Measurements from ENCODE around the gene IQCK. TPM values are rescaled to one million over a fixed set of nuclear protein-coding genes. Genes with fewer than 3 reads are reported as not detected.
"Not testable (repeated sequence)": the region's sequence is repeated elsewhere in the genome, so short reads cannot be mapped to it uniquely, and the experiment has no call there.

Gene IQCK
- 6.5 TPM for total RNA-seq
- long read RNA-seq, partial matches to known transcripts: 11 of 15 reads
- long read RNA-seq, other reads (novel, unspliced or antisense): 4 of 15 reads

GRCh38 chr16:19717741-19718623 is at the start of gene IQCK, which contains the start of gene KNOP1:
IQCK (plus strand) TSS chr16:19718271; CDS start chr16:19718307, 36 bp downstream.
KNOP1 (minus strand) TSS chr16:19718227; CDS start chr16:19715035, 3,192 bp downstream.
- ATAC-seq (ENCODE audit: poor library complexity) (peak; percentile 99), DNase-seq (peak; percentile 94)
- intact Hi-C loops (cut with DNase I): no loop called here

- ATAC-seq (ENCODE audit: poor library complexity): no peak
- intact Hi-C loops (cut with DNase I): no loop called here
Measured at GRCh38 chr16:19672378-19672777, 45.7 kb upstream of the IQCK start.

GRCh38 chr16:19674485-19674884 is 43.6 kb upstream of the IQCK start:
- ATAC-seq (ENCODE audit: poor library complexity) (no peak), DNase-seq (no peak)
- intact Hi-C loops (cut with DNase I): no loop called here

More at GRCh38 chr16:19672378-19672777, 45.7 kb upstream of the IQCK start:
- DNase-seq: no peak

- intact Hi-C loops (cut with DNase I): no loop called here
- DNase-seq (no peak), ATAC-seq (ENCODE audit: poor library complexity) (peak; percentile 75)
Measured at GRCh38 chr16:19677402-19677801, 40.7 kb upstream of the IQCK start.

- no peak for DNase-seq
- no peak for ATAC-seq (ENCODE audit: poor library complexity)
- intact Hi-C loops (cut with DNase I): no loop called here
Measured at GRCh38 chr16:19678804-19679203, 39.3 kb upstream of the IQCK start.

- ATAC-seq (ENCODE audit: poor library complexity); intact Hi-C loops (cut with DNase I); DNase-seq: not testable (repeated sequence)
Measured at GRCh38 chr16:19679281-19679680, 38.8 kb upstream of the IQCK start.

GRCh38 chr16:19680881-19681340 is 37.2 kb upstream of the IQCK start:
- intact Hi-C loops (cut with DNase I): no loop called here
- DNase-seq: no peak
- ATAC-seq (ENCODE audit: poor library complexity): no peak

- intact Hi-C loops (cut with DNase I): no loop called here
- ATAC-seq (ENCODE audit: poor library complexity): no peak
Measured at GRCh38 chr16:19681637-19682036, 36.4 kb upstream of the IQCK start.

GRCh38 chr16:19683453-19684236 is 34.4 kb upstream of the IQCK start:
- ATAC-seq (ENCODE audit: poor library complexity): no peak
- DNase-seq: no peak
- intact Hi-C loops (cut with DNase I): no loop called here

More at GRCh38 chr16:19681637-19682036, 36.4 kb upstream of the IQCK start:
- no peak for DNase-seq

GRCh38 chr16:19685176-19685575 is 32.9 kb upstream of the IQCK start:
- ATAC-seq (ENCODE audit: poor library complexity) (no peak), DNase-seq (no peak)
- intact Hi-C loops (cut with DNase I): no loop called here

GRCh38 chr16:19687279-19687678 is 30.8 kb upstream of the IQCK start:
- intact Hi-C loops (cut with DNase I): no loop called here
- DNase-seq (no peak), ATAC-seq (ENCODE audit: poor library complexity) (no peak)

GRCh38 chr16:19688396-19689024 is 29.6 kb upstream of the IQCK start:
- ATAC-seq (ENCODE audit: poor library complexity): no peak

GRCh38 chr16:19689342-19689741 is 28.7 kb upstream of the IQCK start:
- intact Hi-C loops (cut with DNase I): no loop called here
- ATAC-seq (ENCODE audit: poor library complexity) (no peak), DNase-seq (no peak)

More at GRCh38 chr16:19688396-19689024, 29.6 kb upstream of the IQCK start:
- intact Hi-C loops (cut with DNase I): no loop called here
- DNase-seq: no peak

- intact Hi-C loops (cut with DNase I): no loop called here
- no peak for DNase-seq
Measured at GRCh38 chr16:19690196-19690595, 27.9 kb upstream of the IQCK start.

GRCh38 chr16:19691161-19691711 is 26.8 kb upstream of the IQCK start:
- peak; percentile 55 for DNase-seq
- peak; percentile 14 for ATAC-seq (ENCODE audit: poor library complexity)
- intact Hi-C loops (cut with DNase I): no loop called here

More at GRCh38 chr16:19690196-19690595, 27.9 kb upstream of the IQCK start:
- peak; percentile 69 for ATAC-seq (ENCODE audit: poor library complexity)

GRCh38 chr16:19694989-19695388 is 23.1 kb upstream of the IQCK start:
- DNase-seq (no peak), ATAC-seq (ENCODE audit: poor library complexity) (no peak)
- intact Hi-C loops (cut with DNase I): no loop called here

GRCh38 chr16:19696328-19696727 is 21.7 kb upstream of the IQCK start:
- DNase-seq (peak; percentile 82), ATAC-seq (ENCODE audit: poor library complexity) (peak; percentile 62)
- intact Hi-C loops (cut with DNase I): no loop called here

GRCh38 chr16:19696961-19697360 is 21.1 kb upstream of the IQCK start:
- no peak for DNase-seq
- intact Hi-C loops (cut with DNase I): no loop called here
- no peak for ATAC-seq (ENCODE audit: poor library complexity)
